GM18519 (cell line): ENCODE results near the gene ATP1A2.

Experiments
- ATAC-seq: cut with Tn5 transposase; IDR thresholded peaks from one replicate; pipeline ENCODE4 v1.9.1; 2021; ENCODE audit warnings: mild to moderate bottlenecking, moderate library complexity; ENCODE audit not compliant: unreplicated experiment, low FRiP score

Gene ATP1A2

GRCh38 chr1:160168016-160168415 is 52.5 kb downstream of the ATP1A2 start:
- no peak for ATAC-seq

- no peak for ATAC-seq
These were observed 53.2 kb downstream of the ATP1A2 start for GRCh38 chr1:160168609-160169369.

GRCh38 chr1:160169553-160170399 is 54.2 kb downstream of the ATP1A2 start:
- ATAC-seq: no peak

GRCh38 chr1:160171354-160171753 is 55.8 kb downstream of the ATP1A2 start:
- no peak for ATAC-seq

- no peak for ATAC-seq
These were observed 56.4 kb downstream of the ATP1A2 start for GRCh38 chr1:160171980-160172379.

- ATAC-seq: no peak
These were observed 61.7 kb downstream of the ATP1A2 start for GRCh38 chr1:160177231-160177630.

GRCh38 chr1:160177667-160178066 is 62.1 kb downstream of the ATP1A2 start:
- no peak for ATAC-seq

GRCh38 chr1:160178731-160179130 is 63.2 kb downstream of the ATP1A2 start:
- no peak for ATAC-seq

- ATAC-seq: no peak
These were observed 63.8 kb downstream of the ATP1A2 start for GRCh38 chr1:160179336-160179735.

GRCh38 chr1:160186246-160186645 is 70.7 kb downstream of the ATP1A2 start:
- no peak for ATAC-seq

- ATAC-seq: no peak
These were observed 71.2 kb downstream of the ATP1A2 start for GRCh38 chr1:160186729-160187128.

GRCh38 chr1:160187407-160187806 is 71.8 kb downstream of the ATP1A2 start:
- no peak for ATAC-seq

GRCh38 chr1:160188341-160188740 is 72.8 kb downstream of the ATP1A2 start:
- no peak for ATAC-seq

- ATAC-seq: no peak
These were observed 74.4 kb downstream of the ATP1A2 start, which contains the start of gene CASQ1 for GRCh38 chr1:160189649-160190625. Gene CASQ1, plus strand, starts transcription at chr1:160190575. Its CDS starts 177 bp downstream, at chr1:160190752.

- ATAC-seq: no peak
These were observed 76.2 kb downstream of the ATP1A2 start for GRCh38 chr1:160191756-160192155.

GRCh38 chr1:160192234-160192633 is 76.7 kb downstream of the ATP1A2 start:
- ATAC-seq: no peak
